Sigmoid colon (tissue), 7 donors: ENCODE measurements around the gene CCL26. TPM values are rescaled to one million over a fixed set of nuclear protein-coding genes. Genes with fewer than 3 reads are reported as not detected.
"Not testable (repeated sequence)": the region's sequence is repeated elsewhere in the genome, so short reads cannot be mapped to it uniquely, and the experiment has no call there.

Experiments used
- DNase-seq: peaks from one replicate; pipeline ENCODE4 v3.0.0-alpha.2; 2019
- H3K27ac ChIP-seq, 4 donors: fragments of 200-600 bp; sonication (generic); one replicate each; pipeline ENCODE4 v1.5.1; 2016 to 2019; ENCODE audit warnings: mild to moderate bottlenecking in 1 of 4
- H3K27me3 ChIP-seq, 3 donors: fragments of 200-600 bp; sonication (generic); one replicate each; pipeline ENCODE4 v1.5.1; 2019; ENCODE audit warnings: mild to moderate bottlenecking in 1 of 3
- H3K36me3 ChIP-seq, 4 donors: fragments of 200-600 bp; sonication (generic); one replicate each; pipeline ENCODE4 v1.5.1; 2016 to 2019
- H3K4me1 ChIP-seq, 4 donors: fragments of 200-600 bp; sonication (generic); one replicate each; pipeline ENCODE4 v1.5.1; 2017 to 2019
- H3K4me3 ChIP-seq, 4 donors: fragments of 200-600 bp; sonication (generic); one replicate each; pipeline ENCODE4 v1.5.1; 2017 to 2019; ENCODE audit warnings: mild to moderate bottlenecking in 2 of 4, moderate library complexity in 1 of 4
- H3K9me3 ChIP-seq, 4 donors: fragments of 200-600 bp in 3 of 4; sonication (generic) in 3 of 4; one replicate each; pipeline versions ENCODE4 v1.5.1 to v1.6.1; 2013 to 2019
- EP300 ChIP-seq, 4 donors: sonication (generic); formaldehyde crosslinking; IDR thresholded peaks; one replicate each; pipeline ENCODE4 v1.6.1; 2017; ENCODE audit warnings: antibody characterized with exemption in 4 of 4
- POLR2A ChIP-seq, 2 donors: fragments of 450-650 bp; IDR thresholded peaks; one replicate each; pipeline ENCODE4 v1.6.1; 2016; ENCODE audit warnings: antibody characterized with exemption in 2 of 2, mild to moderate bottlenecking in 2 of 2, moderate library complexity in 2 of 2
- POLR2AphosphoS5 ChIP-seq, 4 donors: sonication (generic); formaldehyde crosslinking; IDR thresholded peaks; one replicate each; pipeline ENCODE4 v1.6.1; 2017; ENCODE audit warnings: antibody characterized with exemption in 4 of 4
- WGBS, 2 donors: extraction: QIAGEN DNeasy Blood & Tissue Kit; methylation state at CpG; one replicate each; pipeline ENCODE4 v1.1.7; 2013; 5-methylcytosine and 5-hydroxymethylcytosine counted together
- intact Hi-C: fragments of 100-400 bp; cut with DNase I; formaldehyde crosslinking; loops from one replicate; pipeline ENCODE4 v1.15.1; 2023
- polyA plus RNA-seq, 3 donors: library from polyadenylated mRNA; stranded (reverse); fragments of 200-250 nt; gene quantifications; one replicate each; pipeline ENCODE4 v1.2.3, GENCODE V29; 2013
- total RNA-seq, 4 donors: library from RNA; depleted of rRNA; stranded (reverse); fragments of >200 nt; gene quantifications; one replicate each; pipeline ENCODE4 v1.1.0, GENCODE V29; 2016
- TF ChIP-seq, protein P1 (sequence below), 4 experiments: fragments of 450-650 bp in 3 of 4; fragments of 200-600 bp in 1 of 4; IDR thresholded peaks; one replicate each; pipeline ENCODE4 v1.5.1; 2016 to 2019; ENCODE audit warnings: antibody characterized with exemption in 4 of 4, mild to moderate bottlenecking in 3 of 4, moderate library complexity in 2 of 4
- donor health status: healthy with polysubstance abuse.
- donor health status: Bipolar disorder and iron deficiency.
- donor health status: healthy.

Gene CCL26
- total and polyA plus RNA-seq, 7 donors: 1.8 to 3.3 (median 3.0) TPM; not detected in 4

DNA sequence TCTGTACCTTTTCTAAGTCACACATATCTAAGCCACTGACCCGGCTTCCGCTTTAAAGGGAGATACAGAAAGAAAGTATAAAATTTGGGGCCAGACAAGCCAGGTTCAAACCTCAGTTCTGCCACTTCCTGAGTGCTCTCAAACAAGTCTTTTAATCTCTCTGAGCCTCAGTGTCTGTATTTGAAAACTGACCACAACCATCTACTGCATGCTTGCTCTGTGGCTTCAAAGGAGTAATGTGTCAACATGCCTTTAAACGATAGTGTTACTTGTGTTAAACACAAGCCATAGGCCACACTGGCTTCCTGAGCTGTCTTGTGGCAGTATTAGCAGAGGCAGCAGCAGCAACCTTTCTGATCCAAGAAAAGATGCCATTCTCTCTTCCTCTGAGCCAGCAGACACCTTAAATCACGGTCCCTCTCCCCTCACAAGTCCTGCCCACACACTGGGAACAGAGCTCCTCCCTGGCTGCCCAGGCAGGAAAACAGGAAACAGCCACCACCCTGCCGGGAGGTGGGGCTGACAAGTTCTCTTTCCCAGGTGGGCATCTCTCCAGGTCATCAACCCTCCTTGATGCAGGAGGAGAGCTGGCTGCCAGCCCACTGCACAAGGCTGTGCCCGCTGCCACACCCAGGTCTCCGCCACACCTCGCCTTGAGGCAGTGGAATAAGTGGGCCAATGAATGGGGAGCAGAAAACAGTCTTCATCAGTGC, 44.0 kb downstream of the CCL26 start:
- 33 to 45% methylated on average over 8 of the region's 8 CpGs for WGBS, 2 donors
- no peak for TF ChIP-seq POLR2A (IDR thresholded peaks at IDR 0.05)
- no peak for TF ChIP-seq EP300 (IDR thresholded peaks at IDR 0.05)
- TF ChIP-seq POLR2AphosphoS5 (IDR thresholded peaks at IDR 0.05): no peak
- TF ChIP-seq, protein P1, sequence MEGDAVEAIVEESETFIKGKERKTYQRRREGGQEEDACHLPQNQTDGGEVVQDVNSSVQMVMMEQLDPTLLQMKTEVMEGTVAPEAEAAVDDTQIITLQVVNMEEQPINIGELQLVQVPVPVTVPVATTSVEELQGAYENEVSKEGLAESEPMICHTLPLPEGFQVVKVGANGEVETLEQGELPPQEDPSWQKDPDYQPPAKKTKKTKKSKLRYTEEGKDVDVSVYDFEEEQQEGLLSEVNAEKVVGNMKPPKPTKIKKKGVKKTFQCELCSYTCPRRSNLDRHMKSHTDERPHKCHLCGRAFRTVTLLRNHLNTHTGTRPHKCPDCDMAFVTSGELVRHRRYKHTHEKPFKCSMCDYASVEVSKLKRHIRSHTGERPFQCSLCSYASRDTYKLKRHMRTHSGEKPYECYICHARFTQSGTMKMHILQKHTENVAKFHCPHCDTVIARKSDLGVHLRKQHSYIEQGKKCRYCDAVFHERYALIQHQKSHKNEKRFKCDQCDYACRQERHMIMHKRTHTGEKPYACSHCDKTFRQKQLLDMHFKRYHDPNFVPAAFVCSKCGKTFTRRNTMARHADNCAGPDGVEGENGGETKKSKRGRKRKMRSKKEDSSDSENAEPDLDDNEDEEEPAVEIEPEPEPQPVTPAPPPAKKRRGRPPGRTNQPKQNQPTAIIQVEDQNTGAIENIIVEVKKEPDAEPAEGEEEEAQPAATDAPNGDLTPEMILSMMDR (IDR thresholded peaks at IDR 0.05): no peak
- Histone ChIP-seq H3K9me3 (no peaks in the 10 kb centered on the region), H3K36me3 (no peaks in the 10 kb centered on the region), H3K27me3 (no peaks in the 10 kb centered on the region), H3K27ac (peak overlapping the region in 1 of 4 donors; percentile 10), H3K4me3 (no peak overlapping the region), H3K4me1 (no peaks in the 10 kb centered on the region)
- intact Hi-C loops: no loop called here
- no peak for DNase-seq

DNA sequence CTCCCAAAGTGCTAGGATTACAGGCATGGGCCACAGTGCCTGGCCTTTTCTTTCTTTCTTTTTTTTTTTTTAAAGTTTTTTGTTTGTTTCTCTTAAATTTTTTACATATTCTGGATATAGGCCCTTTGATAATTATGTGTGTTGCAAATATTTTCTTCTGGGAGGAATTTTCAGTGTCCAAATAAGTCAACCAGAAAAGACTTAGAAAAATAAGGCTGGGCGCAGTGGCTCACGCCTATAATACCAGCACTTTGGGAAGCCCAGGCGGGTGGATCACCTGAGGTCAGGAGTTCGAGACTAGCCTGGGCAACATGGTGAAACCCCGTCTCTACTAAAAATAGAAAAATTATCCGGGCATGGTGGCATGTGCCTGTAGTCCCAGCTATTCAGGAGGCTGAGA, 44.7 kb downstream of the CCL26 start:
- DNase-seq, H3K4me3 ChIP-seq, H3K36me3 ChIP-seq, intact Hi-C loops, H3K9me3 ChIP-seq, H3K4me1 ChIP-seq, H3K27me3 ChIP-seq, H3K27ac ChIP-seq: not testable (repeated sequence)
- 80 to 86% methylated on average over 6 of the region's 6 CpGs for WGBS, 2 donors

DNA sequence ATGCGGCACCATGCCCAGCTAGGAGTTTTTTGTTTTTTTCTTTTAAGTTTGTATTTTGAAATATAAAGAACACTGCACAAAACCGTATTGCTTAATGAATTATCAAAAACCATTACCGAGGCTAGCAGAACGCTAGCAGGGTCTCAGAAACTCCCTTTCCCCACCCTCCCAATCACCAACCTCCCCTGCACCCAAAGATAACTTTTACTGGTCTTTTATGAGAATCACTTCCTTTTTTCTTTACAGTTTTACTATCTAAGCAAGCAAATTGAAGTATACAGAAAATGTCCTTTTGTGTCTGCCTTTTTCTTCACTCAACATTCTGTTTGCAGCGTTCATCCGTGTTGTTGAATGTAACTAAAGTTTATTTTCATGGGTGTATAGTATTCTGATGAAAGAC, 46.7 kb downstream of the CCL26 start:
- no peak for TF ChIP-seq EP300 (IDR thresholded peaks at IDR 0.05)
- TF ChIP-seq POLR2A (IDR thresholded peaks at IDR 0.05): no peak
- H3K4me3 ChIP-seq: no peak overlapping the region
- H3K9me3 ChIP-seq: no peaks in the 10 kb centered on the region
- no peak for DNase-seq
- intact Hi-C loops: no loop called here
- WGBS, 2 donors: 71 to 73% methylated on average over 6 of the region's 6 CpGs
- H3K27me3 ChIP-seq: no peaks in the 10 kb centered on the region
- H3K36me3 ChIP-seq: no peaks in the 10 kb centered on the region
- no peak overlapping the region for H3K27ac ChIP-seq
- no peaks in the 10 kb centered on the region for H3K4me1 ChIP-seq

DNA sequence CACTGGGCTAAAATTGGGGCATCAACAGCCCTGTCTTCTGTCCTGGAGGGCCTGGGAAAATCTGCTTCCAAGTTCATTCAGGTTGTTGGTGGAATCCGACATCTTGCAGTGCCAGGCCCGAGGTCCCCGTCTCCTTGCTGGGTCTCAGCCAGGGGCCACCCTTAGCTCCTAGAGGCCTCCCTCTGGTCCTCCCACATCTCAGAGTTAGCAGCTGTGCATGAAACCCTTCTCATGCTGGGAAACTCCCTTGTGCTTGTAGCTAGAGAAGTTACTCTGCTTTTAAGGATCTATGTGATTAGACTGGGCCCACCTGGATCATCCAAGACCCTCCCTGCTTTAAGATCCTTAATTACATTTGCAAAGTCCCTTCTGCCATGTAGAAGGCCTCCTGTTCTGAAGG, 48.6 kb downstream of the CCL26 start:
- Histone ChIP-seq H3K27me3 (no peaks in the 10 kb centered on the region), H3K36me3 (no peaks in the 10 kb centered on the region), H3K27ac (no peak overlapping the region), H3K4me1 (no peaks in the 10 kb centered on the region), H3K4me3 (no peak overlapping the region), H3K9me3 (no peaks in the 10 kb centered on the region)
- DNase-seq: no peak
- WGBS, 2 donors: 88 to 89% methylated on average over 3 of the region's 3 CpGs
- TF ChIP-seq EP300 (IDR thresholded peaks at IDR 0.05): no peak
- TF ChIP-seq POLR2AphosphoS5 (IDR thresholded peaks at IDR 0.05): no peak
- TF ChIP-seq POLR2A (IDR thresholded peaks at IDR 0.05): no peak
- TF ChIP-seq, protein P1 (IDR thresholded peaks at IDR 0.05): no peak
- intact Hi-C loops: no loop called here

DNA sequence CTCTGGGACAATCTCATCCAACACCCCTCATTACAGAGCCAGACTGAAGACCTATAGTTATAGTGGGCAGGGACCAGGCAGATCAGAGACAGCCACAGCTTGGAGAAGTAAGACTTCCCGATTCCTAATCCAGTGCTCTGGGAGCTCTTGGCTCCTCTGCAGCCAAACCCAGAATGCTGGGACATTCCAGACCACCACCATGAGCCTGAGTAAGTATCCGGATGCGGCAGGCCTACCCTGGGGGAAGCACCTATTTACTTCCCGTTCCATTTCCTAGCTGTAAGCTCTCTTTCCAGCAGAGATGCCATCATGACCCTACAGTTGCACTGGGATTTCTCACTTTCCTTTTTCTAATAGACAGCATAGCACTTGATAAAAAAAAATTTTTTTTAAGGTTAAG, 49.6 kb downstream of the CCL26 start:
- H3K36me3 ChIP-seq: no peaks in the 10 kb centered on the region
- no peaks in the 10 kb centered on the region for H3K9me3 ChIP-seq
- peak; percentile 37 for DNase-seq
- H3K4me3 ChIP-seq: no peak overlapping the region
- no peaks in the 10 kb centered on the region for H3K4me1 ChIP-seq
- no peak overlapping the region for H3K27ac ChIP-seq
- WGBS, 2 donors: 84 to 90% methylated on average over 4 of the region's 4 CpGs
- no peaks in the 10 kb centered on the region for H3K27me3 ChIP-seq
- TF ChIP-seq EP300 (IDR thresholded peaks at IDR 0.05) (no peak), POLR2AphosphoS5 (IDR thresholded peaks at IDR 0.05) (no peak), POLR2A (IDR thresholded peaks at IDR 0.05) (no peak)
- TF ChIP-seq, protein P1 (IDR thresholded peaks at IDR 0.05): no peak
- intact Hi-C loops: no loop called here

DNA sequence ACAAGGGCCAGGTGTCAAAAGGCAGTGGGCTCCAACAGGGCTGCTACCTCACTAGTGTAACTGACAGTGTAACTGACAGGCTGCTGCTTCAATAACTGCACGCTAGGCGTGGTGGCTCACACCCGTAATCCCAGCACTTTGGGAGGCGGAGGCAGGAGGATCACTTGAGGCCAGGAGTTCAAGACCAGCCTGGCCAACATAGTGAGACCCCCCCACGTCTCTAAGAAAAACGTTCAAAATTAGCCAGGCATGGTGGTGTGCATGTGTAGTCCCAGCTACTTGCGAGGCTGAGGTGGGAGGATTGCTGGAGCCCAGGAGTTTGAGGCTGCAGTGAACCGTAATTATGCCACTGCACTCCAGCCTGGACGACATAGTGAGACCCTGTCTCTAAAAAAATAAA, 50.1 kb downstream of the CCL26 start:
- H3K27me3 ChIP-seq, H3K4me3 ChIP-seq, intact Hi-C loops, H3K9me3 ChIP-seq, H3K4me1 ChIP-seq, H3K27ac ChIP-seq, H3K36me3 ChIP-seq: not testable (repeated sequence)
- WGBS, 2 donors: 88 to 92% methylated on average over 9 of the region's 9 CpGs
- DNase-seq: peak; percentile 40
